A673 (cell line): Measurements from ENCODE around the gene NEMP2.

Source experiments
- CTCF ChIP-seq: fragments of 300-800, 200-600 bp; sonication (generic); conservative IDR thresholded peaks from 2 replicates; pipeline ENCODE4 v1.5.1; 2017; ENCODE audit warnings: low read depth, mild to moderate bottlenecking, antibody characterized with exemption, low read length, moderate library complexity, mixed read lengths
- EZH2 ChIP-seq: fragments of 200-600 bp; sonication (generic); IDR thresholded peaks from 2 replicates; pipeline ENCODE4 v1.6.1; 2017; ENCODE audit warnings: borderline replicate concordance, low read depth, mild to moderate bottlenecking, mixed read lengths, antibody characterized with exemption, low read length; ENCODE audit not compliant: poor library complexity, severe bottlenecking

- no peak for TF ChIP-seq CTCF
- TF ChIP-seq EZH2: no peak
Measured at GRCh38 chr2:190455358-190456095, 79.0 kb downstream of the NEMP2 start.
